T-helper 1 cell treated with Interleukin-12 subunit alpha and Interleukin-12 subunit beta and Interleukin-4 antibody, amounts not matched to agents 30 ng/mL and 1 ng/mL, for 36 hours (primary cell): ENCODE measurements around the gene PSG3. TPM values are rescaled to one million over a fixed set of nuclear protein-coding genes. Genes with fewer than 3 reads are reported as not detected.
"Not testable (repeated sequence)": the region's sequence is repeated elsewhere in the genome, so short reads cannot be mapped to it uniquely, and the experiment has no call there.

Experiments
- intact Hi-C: fragments of 100-400 bp; cut with micrococcal nuclease; formaldehyde crosslinking; loops from one replicate; pipeline ENCODE4 v1.15.1; 2024
- total RNA-seq: library from RNA; stranded (reverse); gene quantifications from 2 replicates; pipeline ENCODE4 v1.2.3, GENCODE V29; 2022

PSG3 gene
- total RNA-seq, 1 donor from 2014 or later, result not detected

DNA sequence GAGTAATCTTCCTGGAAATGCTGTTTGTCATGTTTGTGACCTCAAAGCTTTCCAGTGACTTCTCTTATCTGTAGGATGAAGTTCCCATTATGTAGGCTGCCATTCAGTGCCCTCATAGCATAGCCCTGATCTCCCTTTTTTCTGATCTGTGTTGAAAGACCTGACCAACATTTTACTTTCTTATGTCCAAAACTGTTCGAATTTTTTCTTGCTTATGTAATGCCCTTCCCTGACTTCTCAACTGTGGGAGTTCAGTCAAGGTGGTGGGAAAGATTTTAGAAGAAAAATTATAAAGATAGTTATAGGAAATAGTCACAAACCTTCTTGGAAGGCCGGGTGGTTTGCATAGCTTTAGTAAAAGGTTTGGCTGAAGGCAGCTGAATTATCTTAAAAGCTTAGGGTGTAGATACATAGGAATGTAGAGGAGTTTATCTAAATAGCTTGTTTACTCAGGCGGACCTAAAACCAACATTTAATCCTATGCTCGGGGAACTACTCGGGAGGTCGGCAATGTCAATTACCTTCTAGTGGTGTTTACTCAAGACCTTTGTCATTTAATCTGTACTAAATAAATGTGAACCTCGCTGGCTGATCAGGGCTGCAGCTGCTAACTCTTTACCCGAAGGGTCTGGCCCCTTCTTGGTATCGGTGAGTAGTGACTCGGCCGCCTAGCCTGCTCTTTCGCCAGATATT lies 44.3 kb downstream of the PSG3 start:
- intact Hi-C loops, result no loop called here

DNA sequence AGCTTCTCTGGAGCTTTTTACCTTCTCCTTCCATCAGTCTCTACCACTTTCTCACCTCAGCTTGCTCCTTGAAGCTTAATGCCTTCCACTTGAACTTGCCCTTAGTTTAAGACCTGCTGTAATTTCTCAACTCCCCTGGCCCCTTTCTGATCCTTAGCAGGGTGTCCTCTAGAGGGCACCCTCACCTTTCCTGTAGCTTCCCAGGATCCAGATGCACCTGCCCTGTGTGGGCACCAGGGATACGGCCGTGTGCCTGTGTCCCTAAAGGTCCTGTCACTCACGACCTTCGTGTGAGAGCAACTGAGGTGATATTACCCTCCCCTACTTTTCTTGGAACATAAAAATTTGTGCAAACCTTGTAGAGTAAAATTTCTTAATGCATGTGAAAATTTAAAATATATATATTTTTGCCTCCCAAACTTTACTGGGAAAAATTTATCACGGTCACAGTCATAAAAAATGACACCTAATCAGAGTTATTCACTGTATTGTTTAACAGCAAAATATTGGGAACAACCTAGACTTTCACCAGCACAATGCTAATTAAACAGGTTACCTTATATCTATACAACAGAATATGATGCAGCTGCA lies 46.4 kb downstream of the PSG3 start:
- intact Hi-C loops, result no loop called here

DNA sequence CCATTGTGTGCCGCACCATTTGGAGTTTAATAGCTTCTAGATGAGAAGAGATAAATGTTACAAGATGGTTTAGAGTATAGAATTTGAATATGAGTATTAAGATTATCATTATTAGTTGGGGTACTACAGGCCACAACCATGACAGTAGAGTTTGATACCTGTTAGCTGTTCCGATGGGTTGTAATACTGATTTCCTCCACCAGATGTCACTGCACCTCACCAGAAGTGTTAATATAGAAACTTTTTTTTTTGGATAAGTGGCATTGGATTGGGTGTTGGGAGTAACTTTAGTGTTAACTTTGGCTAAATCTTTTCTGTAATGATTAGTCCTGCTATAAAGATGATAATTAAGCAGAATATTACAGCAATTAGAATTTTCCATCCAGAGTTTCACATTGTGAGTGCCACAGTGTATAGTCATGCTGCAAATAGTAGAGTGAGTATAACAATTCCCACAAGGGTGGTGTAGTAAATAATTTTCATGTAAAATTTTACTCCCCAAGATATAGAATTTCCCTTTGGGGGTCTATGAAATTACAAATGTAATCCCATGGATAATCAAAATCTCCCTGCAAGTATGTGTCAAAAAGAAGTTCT lies 56.3 kb downstream of the PSG3 start:
- intact Hi-C loops, result no loop called here

DNA sequence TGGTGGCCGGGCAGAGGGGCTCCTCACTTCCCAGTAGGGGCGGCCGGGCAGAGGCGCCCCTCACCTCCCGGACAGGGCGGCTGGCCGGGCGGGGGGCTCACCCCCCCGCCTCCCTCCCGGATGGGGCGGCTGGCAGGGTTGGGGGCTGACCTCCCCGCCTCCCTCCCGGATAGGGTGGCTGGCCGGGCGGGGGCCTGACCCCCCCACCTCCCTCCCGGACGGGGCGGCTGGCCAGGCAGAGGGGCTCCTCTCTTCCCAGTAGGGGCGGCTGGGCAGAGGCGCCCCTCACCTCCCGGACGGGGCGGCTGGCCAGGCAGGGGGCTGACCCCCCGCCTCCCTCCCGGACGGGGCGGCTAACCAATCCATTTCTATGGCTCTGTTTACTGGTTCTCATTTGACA lies 64.0 kb downstream of the PSG3 start:
- intact Hi-C loops, result not testable (repeated sequence)

DNA sequence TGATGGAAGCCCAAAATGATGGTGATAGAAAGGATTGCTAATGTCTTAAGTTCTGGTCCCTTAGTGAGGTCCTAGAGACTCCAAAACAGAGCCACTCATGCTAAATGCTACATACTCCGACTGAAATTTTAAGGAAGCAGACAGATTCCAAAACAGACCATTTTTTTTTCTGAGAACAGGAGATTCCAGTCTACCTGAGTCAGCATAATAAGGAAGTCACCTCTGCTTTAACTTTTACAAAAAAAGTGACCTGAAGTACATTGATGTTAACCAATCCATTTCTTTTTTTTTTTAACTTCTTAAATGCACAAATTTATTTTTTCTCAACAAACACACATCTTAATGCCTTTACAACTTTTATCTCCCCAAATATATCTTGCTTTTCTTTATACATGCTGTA lies 65.7 kb downstream of the PSG3 start:
- intact Hi-C loops, result not testable (repeated sequence)

Other genes with a start within 250 kb of the PSG3 start
- 40.3 and 42.6 TPM in 2 replicates for gene CEACAM1, start 212.0 kb downstream of the PSG3 start, total RNA-seq
- gene CEACAM8, start 145.6 kb downstream of the PSG3 start, total RNA-seq, result not detected in 2 replicates
- gene PSG8, start 25.2 kb upstream of the PSG3 start, total RNA-seq, result not detected in 2 replicates
- gene PSG1, start 139.2 kb upstream of the PSG3 start, total RNA-seq, result not detected in 2 replicates
- gene PSG6, start 177.4 kb upstream of the PSG3 start, total RNA-seq, result not detected in 2 replicates
- gene PSG7, start 196.7 kb upstream of the PSG3 start, total RNA-seq, result not detected in 2 replicates